GM10266 (cell line): Measurements from ENCODE around the gene RAPGEF5.

Source experiments
- DNase-seq: peaks from one replicate; pipeline ENCODE4 v3.0.0; 2012; ENCODE audit errors: extremely low spot score
- TF ChIP-seq, protein P1 (sequence below): IDR thresholded peaks from 2 replicates; pipeline ENCODE4 v1.5.1; 2012; ENCODE audit warnings: mild to moderate bottlenecking, low read depth; ENCODE audit not compliant: control insufficient read depth, insufficient read depth; ENCODE audit errors: missing control alignments

RAPGEF5 gene

GRCh38 chr7:22124941-22125340 is 232.0 kb downstream of the RAPGEF5 start:
- TF ChIP-seq, protein P1, sequence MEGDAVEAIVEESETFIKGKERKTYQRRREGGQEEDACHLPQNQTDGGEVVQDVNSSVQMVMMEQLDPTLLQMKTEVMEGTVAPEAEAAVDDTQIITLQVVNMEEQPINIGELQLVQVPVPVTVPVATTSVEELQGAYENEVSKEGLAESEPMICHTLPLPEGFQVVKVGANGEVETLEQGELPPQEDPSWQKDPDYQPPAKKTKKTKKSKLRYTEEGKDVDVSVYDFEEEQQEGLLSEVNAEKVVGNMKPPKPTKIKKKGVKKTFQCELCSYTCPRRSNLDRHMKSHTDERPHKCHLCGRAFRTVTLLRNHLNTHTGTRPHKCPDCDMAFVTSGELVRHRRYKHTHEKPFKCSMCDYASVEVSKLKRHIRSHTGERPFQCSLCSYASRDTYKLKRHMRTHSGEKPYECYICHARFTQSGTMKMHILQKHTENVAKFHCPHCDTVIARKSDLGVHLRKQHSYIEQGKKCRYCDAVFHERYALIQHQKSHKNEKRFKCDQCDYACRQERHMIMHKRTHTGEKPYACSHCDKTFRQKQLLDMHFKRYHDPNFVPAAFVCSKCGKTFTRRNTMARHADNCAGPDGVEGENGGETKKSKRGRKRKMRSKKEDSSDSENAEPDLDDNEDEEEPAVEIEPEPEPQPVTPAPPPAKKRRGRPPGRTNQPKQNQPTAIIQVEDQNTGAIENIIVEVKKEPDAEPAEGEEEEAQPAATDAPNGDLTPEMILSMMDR: no peak
- no peak for DNase-seq

GRCh38 chr7:22123139-22123538 is 233.8 kb downstream of the RAPGEF5 start:
- TF ChIP-seq, protein P1: no peak
- no peak for DNase-seq

GRCh38 chr7:22121702-22122474 is 235.1 kb downstream of the RAPGEF5 start:
- no peak for DNase-seq
- TF ChIP-seq, protein P1: no peak

GRCh38 chr7:22120391-22121053 is 236.4 kb downstream of the RAPGEF5 start:
- no peak for DNase-seq
- TF ChIP-seq, protein P1: no peak

- TF ChIP-seq, protein P1: no peak
- DNase-seq: no peak
Observed at GRCh38 chr7:22117222-22117621, 239.7 kb downstream of the RAPGEF5 start.

DNA sequence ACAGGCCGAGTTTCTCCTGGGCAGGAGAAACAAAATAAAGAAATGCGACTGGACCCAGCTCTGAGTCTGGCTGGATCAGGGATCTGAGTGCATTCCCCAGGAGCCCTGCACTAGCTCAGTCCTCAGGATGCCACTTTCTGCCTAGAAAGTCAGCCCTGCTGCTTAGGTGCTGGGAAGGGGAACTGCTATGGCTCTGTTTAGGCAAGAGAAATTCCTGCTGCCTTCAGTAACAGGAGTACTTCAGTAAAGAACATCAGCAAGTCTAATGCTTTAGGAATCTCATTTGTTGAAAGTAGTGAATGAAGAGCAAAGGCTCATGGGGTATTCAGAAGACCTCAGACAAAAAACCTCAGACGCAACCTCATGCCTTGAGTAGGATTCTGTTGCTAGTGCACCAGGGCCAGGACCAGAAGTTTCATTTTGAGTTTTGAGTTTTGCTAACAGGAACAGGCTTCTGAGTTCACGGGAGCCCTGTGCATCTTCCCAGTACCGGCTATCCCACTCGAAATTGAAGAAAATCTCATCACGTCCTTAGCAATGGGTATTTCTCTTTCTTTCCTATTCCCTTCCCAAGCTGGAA is 240.4 kb downstream of the RAPGEF5 start:
- DNase-seq: no peak
- TF ChIP-seq, protein P1: no peak

DNA sequence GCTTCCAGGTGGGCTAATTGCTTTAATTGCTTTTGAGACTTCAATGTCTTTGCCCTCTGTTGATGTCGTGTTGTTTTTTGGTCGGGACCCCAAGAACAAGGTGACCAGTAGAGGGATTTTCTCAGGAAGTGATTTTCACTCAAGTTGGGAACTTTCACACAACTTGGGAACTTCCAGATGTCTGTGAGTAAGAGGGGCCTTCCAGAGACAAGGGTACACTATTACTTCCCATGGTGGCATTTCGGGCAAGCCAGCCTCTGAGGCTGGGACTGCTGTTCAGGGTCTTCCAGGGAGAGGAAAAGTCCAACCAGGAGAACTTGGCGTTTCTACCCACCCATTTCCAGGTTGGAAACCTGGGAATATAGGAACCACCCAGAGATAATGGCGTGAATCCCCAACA is 241.3 kb downstream of the RAPGEF5 start:
- no peak for DNase-seq
- TF ChIP-seq, protein P1: no peak
